Peyer's patch (tissue), 4 donors: Measurements from ENCODE around the gene KCTD19. TPM values are rescaled to one million over a fixed set of nuclear protein-coding genes. Genes with fewer than 3 reads are reported as not detected.

Source experiments
- DNase-seq, 3 donors: peaks; one replicate each; pipeline ENCODE4 v3.0.0-alpha.2; 2017 to 2019
- H3K27ac ChIP-seq, 4 donors: fragments of 200-600 bp; sonication (generic); one replicate each; pipeline ENCODE4 v1.5.1; 2016 to 2019
- H3K27me3 ChIP-seq, 2 donors: fragments of 200-600 bp; sonication (generic); one replicate each; pipeline ENCODE4 v1.5.1; 2019
- H3K36me3 ChIP-seq, 3 donors: fragments of 200-600 bp; sonication (generic); one replicate each; pipeline ENCODE4 v1.5.1; 2016 to 2019
- H3K4me1 ChIP-seq, 4 donors: fragments of 200-600 bp; sonication (generic); one replicate each; pipeline ENCODE4 v1.5.1; 2016 to 2019
- H3K4me3 ChIP-seq, 4 donors: fragments of 200-600 bp; sonication (generic); 1 replicate in 3 of 4; 2 replicates in 1 of 4; pipeline ENCODE4 v1.5.1; 2016 to 2019; ENCODE audit warnings: mild to moderate bottlenecking in 1 of 4
- H3K9me3 ChIP-seq, 4 donors: fragments of 200-600 bp; sonication (generic); one replicate each; pipeline ENCODE4 v1.5.1; 2016 to 2019; ENCODE audit warnings: mild to moderate bottlenecking in 1 of 4
- CTCF ChIP-seq, 6 experiments: fragments of 450-650 bp in 4 of 6; fragments of 200-600 bp in 2 of 6; sonication (generic) in 1 of 6; IDR thresholded peaks; one replicate each; pipeline ENCODE4 v1.5.1; 2017 to 2019; ENCODE audit warnings: antibody characterized with exemption in 6 of 6, mild to moderate bottlenecking in 3 of 6, moderate library complexity in 1 of 6
- POLR2A ChIP-seq, 2 donors: fragments of 450-650 bp; IDR thresholded peaks; one replicate each; pipeline ENCODE4 v1.5.1; 2017; ENCODE audit warnings: antibody characterized with exemption in 2 of 2, mild to moderate bottlenecking in 2 of 2, moderate library complexity in 2 of 2
- total RNA-seq, 4 donors: library from RNA; depleted of rRNA; stranded (reverse); fragments of >200 nt; gene quantifications; one replicate each; pipeline ENCODE4 v1.1.0, GENCODE V29; 2016

KCTD19 gene
- total RNA-seq, 4 donors from 2014 or later, result not detected

- H3K27ac ChIP-seq, result no peak overlapping the region
- TF ChIP-seq CTCF (IDR thresholded peaks at IDR 0.05) (no peak), POLR2A (IDR thresholded peaks at IDR 0.05) (no peak)
- DNase-seq, result no peak
These were observed 56.8 kb downstream of the KCTD19 start for GRCh38 chr16:67269766-67270165.

GRCh38 chr16:67268136-67268579, 58.4 kb downstream of the KCTD19 start:
- peak in 2 of 3 donors; percentile 55 to 78 for DNase-seq
- Histone ChIP-seq H3K4me3 (no peak overlapping the region), H3K9me3 (no peaks in the 10 kb centered on the region), H3K4me1 (no peaks in the 10 kb centered on the region), H3K27me3 (no peaks in the 10 kb centered on the region), H3K27ac (no peak overlapping the region), H3K36me3 (no peaks in the 10 kb centered on the region)
- TF ChIP-seq CTCF (IDR thresholded peaks at IDR 0.05), result no peak
- TF ChIP-seq POLR2A (IDR thresholded peaks at IDR 0.05), result no peak

More at GRCh38 chr16:67269766-67270165, 56.8 kb downstream of the KCTD19 start:
- Histone ChIP-seq H3K36me3 (no peaks in the 10 kb centered on the region), H3K27me3 (no peaks in the 10 kb centered on the region), H3K9me3 (no peaks in the 10 kb centered on the region), H3K4me1 (no peaks in the 10 kb centered on the region), H3K4me3 (no peak overlapping the region)

- no peaks in the 10 kb centered on the region for H3K27me3 ChIP-seq
- no peaks in the 10 kb centered on the region for H3K9me3 ChIP-seq
- DNase-seq, result peak in 1 of 3 donors; percentile 29
- H3K4me1 ChIP-seq, result no peaks in the 10 kb centered on the region
- no peak overlapping the region for H3K27ac ChIP-seq
- TF ChIP-seq CTCF (IDR thresholded peaks at IDR 0.05) (no peak), POLR2A (IDR thresholded peaks at IDR 0.05) (no peak)
- no peak overlapping the region for H3K4me3 ChIP-seq
- H3K36me3 ChIP-seq, result no peaks in the 10 kb centered on the region
These were observed 60.7 kb downstream of the KCTD19 start for GRCh38 chr16:67265834-67266233.

- Histone ChIP-seq H3K9me3 (no peaks in the 10 kb centered on the region), H3K36me3 (no peaks in the 10 kb centered on the region), H3K4me1 (no peaks in the 10 kb centered on the region), H3K27ac (no peak overlapping the region), H3K4me3 (no peak overlapping the region), H3K27me3 (no peaks in the 10 kb centered on the region)
- TF ChIP-seq POLR2A (IDR thresholded peaks at IDR 0.05) (no peak), CTCF (IDR thresholded peaks at IDR 0.05) (no peak)
- DNase-seq, result no peak
These were observed 61.7 kb downstream of the KCTD19 start for GRCh38 chr16:67264866-67265265.

GRCh38 chr16:67264277-67264676, 62.3 kb downstream of the KCTD19 start:
- no peaks in the 10 kb centered on the region for H3K4me1 ChIP-seq

More at GRCh38 chr16:67264277-67264676, 62.3 kb downstream of the KCTD19 start:
- Histone ChIP-seq H3K27me3 (no peaks in the 10 kb centered on the region), H3K36me3 (no peaks in the 10 kb centered on the region), H3K27ac (no peak overlapping the region), H3K4me3 (no peak overlapping the region), H3K9me3 (no peaks in the 10 kb centered on the region)
- TF ChIP-seq POLR2A (IDR thresholded peaks at IDR 0.05), result no peak
- peak in 1 of 6 experiments; percentile 8 for TF ChIP-seq CTCF (IDR thresholded peaks at IDR 0.05)
- peak in 1 of 3 donors; percentile 30 for DNase-seq
